Glutamatergic neuron (in vitro differentiated cells): Measurements from ENCODE around the gene NRIP1. TPM values are rescaled to one million over a fixed set of nuclear protein-coding genes. Genes with fewer than 3 reads are reported as not detected.
A peak's percentile ranks its signal among the peaks of the same experiment; 100 is the strongest.

ENCODE experiments used
- DNase-seq: peaks from one replicate; pipeline ENCODE4 v3.0.0; 2022
- H3K27ac Mint-ChIP-seq: one replicate; pipeline ENCODE4 v1.8.0; 2020; ENCODE audit warnings: mild to moderate bottlenecking, mixed read lengths, inconsistent platforms; ENCODE audit not compliant: unreplicated experiment
- H3K27me3 Mint-ChIP-seq: one replicate; pipeline ENCODE4 v1.8.0; 2020; ENCODE audit warnings: mild to moderate bottlenecking, moderate library complexity, mixed read lengths, inconsistent platforms; ENCODE audit not compliant: unreplicated experiment
- H3K36me3 Mint-ChIP-seq: one replicate; pipeline ENCODE4 v1.8.0; 2020; ENCODE audit warnings: mild to moderate bottlenecking, mixed read lengths, inconsistent platforms; ENCODE audit not compliant: unreplicated experiment
- H3K4me1 Mint-ChIP-seq: one replicate; pipeline ENCODE4 v1.8.0; 2020; ENCODE audit warnings: mild to moderate bottlenecking, low read depth, mixed read lengths, inconsistent platforms; ENCODE audit not compliant: unreplicated experiment
- H3K4me3 Mint-ChIP-seq: one replicate; pipeline ENCODE4 v1.8.0; 2020; ENCODE audit warnings: mild to moderate bottlenecking, mixed read lengths, inconsistent platforms; ENCODE audit not compliant: unreplicated experiment
- H3K9me3 Mint-ChIP-seq: one replicate; pipeline ENCODE4 v1.8.0; 2020; ENCODE audit warnings: mild to moderate bottlenecking, moderate library complexity, mixed read lengths, inconsistent platforms; ENCODE audit not compliant: unreplicated experiment
- CTCF ChIP-seq: fragments of 200-600 bp; sonication (generic); IDR thresholded peaks from one replicate; pipeline ENCODE4 v1.5.0; 2021; ENCODE audit not compliant: partially characterized antibody, unreplicated experiment
- total RNA-seq: library from RNA; stranded (reverse); fragmentation: NEBNext Ultra II Directional; extraction: Animal tissue kit (Norgen Biotek cat#: 25700); gene quantifications from one replicate; pipeline ENCODE4 v1.2.1, GENCODE V29; 2021; ENCODE audit not compliant: unreplicated experiment

NRIP1 gene
- total RNA-seq, 1 donor from 2014 or later: 51.5 TPM

GRCh38 chr21:15010645-15011044, 54.2 kb downstream of the NRIP1 start:
- peaks cover 30% of the 10 kb centered on the region for H3K4me1 Mint-ChIP-seq
- H3K27me3 Mint-ChIP-seq: peaks cover 6% of the 10 kb centered on the region
- no peak for TF ChIP-seq CTCF
- no peak overlapping the region for H3K4me3 Mint-ChIP-seq
- no peak overlapping the region for H3K27ac Mint-ChIP-seq
- peaks cover 2% of the 10 kb centered on the region for H3K9me3 Mint-ChIP-seq
- DNase-seq: no peak
- peaks cover 6% of the 10 kb centered on the region for H3K36me3 Mint-ChIP-seq

GRCh38 chr21:15009837-15010363, 54.9 kb downstream of the NRIP1 start:
- no peak for TF ChIP-seq CTCF
- H3K4me3 Mint-ChIP-seq: no peak overlapping the region
- H3K27me3 Mint-ChIP-seq: peaks cover 4% of the 10 kb centered on the region
- peaks cover 31% of the 10 kb centered on the region for H3K4me1 Mint-ChIP-seq
- H3K36me3 Mint-ChIP-seq: peaks cover 6% of the 10 kb centered on the region
- DNase-seq: no peak
- H3K27ac Mint-ChIP-seq: no peak overlapping the region
- H3K9me3 Mint-ChIP-seq: peaks cover 2% of the 10 kb centered on the region

- H3K4me3 Mint-ChIP-seq: no peak overlapping the region
- H3K4me1 Mint-ChIP-seq: peaks cover 38% of the 10 kb centered on the region
- H3K9me3 Mint-ChIP-seq: peaks cover 8% of the 10 kb centered on the region
- no peak for DNase-seq
- peaks cover 6% of the 10 kb centered on the region for H3K36me3 Mint-ChIP-seq
- H3K27me3 Mint-ChIP-seq: peaks cover 9% of the 10 kb centered on the region
- no peak for TF ChIP-seq CTCF
- no peak overlapping the region for H3K27ac Mint-ChIP-seq
These were observed 57.0 kb downstream of the NRIP1 start for GRCh38 chr21:15007716-15008296.

- Mint-ChIP-seq H3K27me3 (peaks cover 9% of the 10 kb centered on the region), H3K4me3 (no peak overlapping the region), H3K27ac (peak overlapping the region; percentile 25), H3K36me3 (peaks cover 6% of the 10 kb centered on the region), H3K9me3 (peaks cover 11% of the 10 kb centered on the region), H3K4me1 (peaks cover 47% of the 10 kb centered on the region)
- TF ChIP-seq CTCF: no peak
- DNase-seq: no peak
These were observed 58.1 kb downstream of the NRIP1 start for GRCh38 chr21:15006594-15007230.

- H3K36me3 Mint-ChIP-seq: peaks cover 6% of the 10 kb centered on the region
- H3K4me1 Mint-ChIP-seq: peaks cover 47% of the 10 kb centered on the region
- TF ChIP-seq CTCF: no peak
- peak; percentile 25 for DNase-seq
- H3K4me3 Mint-ChIP-seq: peak overlapping the region; percentile 14
- H3K27ac Mint-ChIP-seq: no peak overlapping the region
- H3K27me3 Mint-ChIP-seq: peaks cover 9% of the 10 kb centered on the region
- H3K9me3 Mint-ChIP-seq: peaks cover 11% of the 10 kb centered on the region
These were observed 59.4 kb downstream of the NRIP1 start for GRCh38 chr21:15005391-15005790.
